Colon (tissue), 2 donors: Measurements from ENCODE around the gene NT5C1A.

ENCODE experiments used
- FAIRE-seq: peaks from 2 replicates; lab custom pipeline; 2012; peaks lifted over from hg19 to GRCh38; lab: Jason Lieb, UNC
- donor health status: control.
- donor health status: control.

The NT5C1A gene

GRCh38 chr1:39635205-39635870 is 36.6 kb downstream of the NT5C1A start:
- FAIRE-seq: no peak

GRCh38 chr1:39633422-39633821 is 38.5 kb downstream of the NT5C1A start:
- FAIRE-seq: no peak

GRCh38 chr1:39632682-39633417 is 39.1 kb downstream of the NT5C1A start:
- FAIRE-seq: no peak

- FAIRE-seq: no peak
Observed at GRCh38 chr1:39632323-39632681, 39.6 kb downstream of the NT5C1A start.

- no peak for FAIRE-seq
Observed at GRCh38 chr1:39631361-39632322, 40.3 kb downstream of the NT5C1A start.

GRCh38 chr1:39628807-39629350 is 43.0 kb downstream of the NT5C1A start:
- FAIRE-seq: no peak

- FAIRE-seq: no peak
Observed at GRCh38 chr1:39626646-39627045, 45.3 kb downstream of the NT5C1A start.

- no peak for FAIRE-seq
Observed at GRCh38 chr1:39625462-39626273, 46.2 kb downstream of the NT5C1A start.

GRCh38 chr1:39625009-39625408 is 46.9 kb downstream of the NT5C1A start:
- FAIRE-seq: no peak

- no peak for FAIRE-seq
Observed at GRCh38 chr1:39623053-39623452, 48.9 kb downstream of the NT5C1A start.

GRCh38 chr1:39622427-39622826 is 49.5 kb downstream of the NT5C1A start:
- no peak for FAIRE-seq

- FAIRE-seq: no peak
Observed at GRCh38 chr1:39620659-39621165, 51.2 kb downstream of the NT5C1A start.

GRCh38 chr1:39617488-39618049 is 54.3 kb downstream of the NT5C1A start:
- no peak for FAIRE-seq

- no peak for FAIRE-seq
Observed at GRCh38 chr1:39615086-39615673, 56.7 kb downstream of the NT5C1A start.

GRCh38 chr1:39614488-39614887 is 57.4 kb downstream of the NT5C1A start:
- FAIRE-seq: no peak

- no peak for FAIRE-seq
Observed at GRCh38 chr1:39613250-39613649, 58.7 kb downstream of the NT5C1A start.

- no peak for FAIRE-seq
Observed at GRCh38 chr1:39609618-39610331, 62.1 kb downstream of the NT5C1A start.
